Measurements from ENCODE around the gene ELMO1.

Gene ELMO1

DNA sequence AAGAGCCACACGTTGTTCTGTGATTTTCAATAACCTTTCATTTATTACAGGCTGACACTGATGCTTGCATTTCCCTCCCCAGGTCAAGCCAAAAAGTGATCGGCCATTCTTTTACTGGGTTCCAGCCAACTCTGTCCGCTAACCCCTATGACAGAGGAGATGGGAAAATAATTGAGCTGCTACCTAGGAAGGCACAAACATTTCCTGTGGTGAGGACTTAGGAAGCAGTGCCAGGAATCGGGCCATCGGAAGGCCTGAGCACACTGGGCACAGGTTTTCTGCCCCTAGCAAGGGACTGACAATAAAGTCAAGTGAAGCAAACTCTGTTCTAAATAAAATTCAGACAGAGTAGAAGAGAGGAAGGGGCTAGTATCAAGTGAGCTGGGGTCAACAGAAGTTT, 411.4 kb downstream of the ELMO1 start:
- no peak for DNase-seq

DNA sequence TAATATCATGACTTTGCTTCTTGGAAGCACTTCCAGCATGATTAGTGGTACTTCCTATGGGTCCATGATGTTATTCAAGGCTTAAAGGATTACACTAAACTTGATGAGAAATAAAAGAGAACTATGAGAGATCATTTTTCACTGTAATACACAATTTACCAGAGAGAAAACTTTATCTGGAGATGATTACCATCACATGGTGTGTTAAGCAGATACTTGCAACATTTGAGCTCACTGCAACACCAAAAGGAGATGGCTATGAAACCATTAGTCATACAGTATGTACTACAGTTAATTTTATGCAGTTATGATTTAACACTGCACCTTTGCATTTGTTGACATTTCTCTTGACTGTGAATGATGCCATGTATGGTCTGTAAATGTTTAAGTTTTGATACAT, 413.0 kb downstream of the ELMO1 start:
- DNase-seq, result no peak

GRCh38 chr7:37033141-37033540, 415.5 kb downstream of the ELMO1 start:
- no peak for DNase-seq

- no peak for DNase-seq
Measured at GRCh38 chr7:37032258-37032601, 416.4 kb downstream of the ELMO1 start.

- no peak for DNase-seq
Measured at GRCh38 chr7:37031571-37032257, 416.9 kb downstream of the ELMO1 start.

DNA sequence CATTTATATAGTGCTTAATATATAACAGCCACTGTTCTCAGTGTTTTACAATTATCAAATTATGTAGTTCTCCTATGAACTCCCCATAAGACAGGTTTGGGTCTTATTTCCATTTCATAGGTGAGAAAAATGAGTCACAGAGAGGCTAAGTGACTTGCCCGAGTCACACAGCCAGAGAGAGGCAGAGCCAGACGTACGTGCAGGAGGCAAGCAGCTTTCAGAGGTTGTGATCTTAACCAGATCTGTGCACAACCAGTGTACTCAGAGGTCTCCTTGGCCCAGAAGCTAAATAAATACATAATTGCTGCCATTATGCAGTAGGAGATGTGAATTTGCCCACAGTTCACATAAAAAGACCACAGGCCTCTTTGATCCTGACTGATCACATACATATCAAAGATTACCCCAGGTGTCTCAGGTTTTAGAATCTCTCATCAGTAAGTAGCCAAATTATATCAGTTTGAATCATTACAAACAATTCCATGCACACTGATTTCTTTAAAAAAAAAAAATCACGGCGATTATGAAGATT, 419.7 kb downstream of the ELMO1 start:
- no peak for DNase-seq

DNA sequence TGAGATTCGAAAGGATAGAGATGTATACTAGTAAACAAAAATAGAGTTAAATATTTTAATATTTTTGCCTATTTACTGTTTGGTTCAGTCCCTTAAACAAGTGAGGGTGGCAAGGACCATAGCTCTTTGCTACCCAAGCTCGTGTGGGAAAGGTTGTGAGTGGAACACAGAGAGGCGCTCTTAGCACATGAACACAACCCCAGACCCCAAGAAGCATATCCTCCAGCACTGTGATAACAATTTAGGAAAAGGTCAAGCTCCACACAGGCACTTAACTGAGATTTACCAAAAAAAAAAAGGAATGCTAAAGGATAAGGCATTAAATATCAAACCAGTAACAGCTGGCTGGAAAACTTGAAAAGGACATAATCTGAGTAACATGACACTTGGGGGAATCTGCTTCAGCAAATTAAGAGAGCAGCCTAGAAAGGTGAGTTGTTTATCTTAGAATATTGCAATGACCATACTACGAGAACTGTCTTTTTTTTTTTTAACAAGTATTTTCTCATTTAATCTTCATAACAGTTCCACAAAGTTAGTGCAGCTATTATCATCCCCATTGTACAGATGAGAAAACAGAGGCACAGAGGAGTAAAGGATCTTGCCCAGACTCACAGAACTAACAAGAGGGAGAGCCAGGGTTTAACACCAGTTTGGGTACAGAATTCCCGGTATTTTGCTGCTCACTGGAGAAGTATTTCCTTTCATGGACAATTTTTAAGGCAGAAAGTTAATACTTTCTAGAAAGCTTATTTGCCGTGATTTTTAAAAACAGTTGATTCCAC, 420.9 kb downstream of the ELMO1 start:
- DNase-seq, result no peak

GRCh38 chr7:37027104-37027503, 421.6 kb downstream of the ELMO1 start:
- no peak for DNase-seq

DNA sequence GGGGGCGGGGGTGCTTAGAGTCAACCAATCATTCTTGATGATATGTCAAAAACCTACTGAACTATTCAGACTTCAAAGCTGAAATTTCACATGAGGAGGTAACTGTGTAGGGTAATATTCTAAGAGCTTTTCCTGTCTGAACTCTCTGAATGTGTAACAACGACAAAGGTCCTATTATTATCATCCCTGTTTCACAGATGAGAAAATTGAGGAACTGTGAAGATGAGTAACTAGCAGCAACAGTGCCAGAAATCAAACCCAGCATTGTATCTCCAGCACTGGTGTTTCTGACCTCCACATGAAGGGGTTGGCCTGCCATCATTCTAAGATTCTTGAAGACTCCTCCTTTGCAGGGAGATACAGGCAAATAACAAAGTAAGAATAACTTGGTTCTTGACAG, 429.7 kb downstream of the ELMO1 start:
- no peak for DNase-seq

DNA sequence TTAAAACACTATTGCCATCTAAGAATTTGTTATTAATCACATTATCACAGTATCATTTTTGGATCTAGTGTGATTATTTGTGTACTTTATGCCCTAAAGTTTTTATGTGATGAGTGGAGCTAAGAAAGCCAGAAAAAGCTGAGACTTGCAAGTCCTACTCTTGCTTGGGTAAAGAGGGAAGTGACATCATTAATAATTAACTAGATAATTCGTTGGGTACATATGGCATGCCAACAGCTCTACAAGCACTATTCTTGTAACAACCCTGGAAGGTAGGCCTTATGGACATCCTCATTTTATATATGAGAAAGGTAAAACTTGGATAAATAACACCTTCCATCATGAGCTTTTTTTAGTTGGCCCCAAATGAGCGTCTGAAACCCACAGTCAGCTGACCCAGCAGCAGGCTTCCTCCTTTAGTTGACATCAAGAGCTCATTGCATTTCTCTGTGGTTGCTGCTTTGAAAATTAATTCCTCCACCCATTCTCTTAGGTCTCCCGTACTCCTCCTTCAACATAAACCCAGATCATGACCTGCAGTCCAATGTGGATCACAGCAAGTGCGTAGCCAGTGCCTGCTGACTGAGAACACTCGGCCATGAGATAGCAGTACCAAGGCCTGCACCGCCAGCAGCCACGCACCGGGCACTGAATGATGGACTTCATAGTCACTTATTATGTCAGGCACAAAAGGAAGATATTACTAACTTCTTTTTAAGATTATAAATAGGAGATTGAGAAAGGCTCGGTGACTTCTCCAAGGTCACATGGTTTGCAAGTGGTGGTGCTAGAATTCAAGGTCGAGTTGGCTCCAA, 432.4 kb downstream of the ELMO1 start:
- DNase-seq, result no peak

GRCh38 chr7:37015353-37016034, 433.2 kb downstream of the ELMO1 start:
- DNase-seq, result no peak

GRCh38 chr7:37013771-37014170, 434.9 kb downstream of the ELMO1 start:
- no peak for DNase-seq

GRCh38 chr7:37011151-37011890, 437.3 kb downstream of the ELMO1 start:
- DNase-seq, result no peak

GRCh38 chr7:37009125-37009675, 439.5 kb downstream of the ELMO1 start:
- no peak for DNase-seq

- no peak for DNase-seq
Measured at GRCh38 chr7:37007691-37008090, 441.0 kb downstream of the ELMO1 start.

- no peak for DNase-seq
Measured at GRCh38 chr7:37007268-37007667, 441.4 kb downstream of the ELMO1 start.

DNA sequence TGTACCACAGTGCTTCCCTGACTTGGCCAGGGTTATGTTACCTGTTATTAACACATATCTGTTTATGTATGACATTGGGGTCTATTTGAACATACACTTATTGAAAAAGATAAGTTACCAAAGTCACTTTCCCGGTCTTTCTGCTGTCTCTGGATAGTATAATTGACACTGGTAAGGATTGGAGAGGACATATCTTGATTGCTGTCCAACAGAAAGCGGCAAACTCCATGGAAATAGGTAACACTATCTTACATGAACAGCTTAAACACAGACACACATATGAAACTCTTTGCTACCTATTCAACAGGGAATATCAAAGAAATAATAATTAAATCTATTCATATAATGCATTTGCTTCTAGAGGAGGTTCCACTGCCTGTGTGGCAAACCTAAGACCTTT, 441.9 kb downstream of the ELMO1 start:
- no peak for DNase-seq

- no peak for DNase-seq
Measured at GRCh38 chr7:37000511-37000910, 448.2 kb downstream of the ELMO1 start.

DNA sequence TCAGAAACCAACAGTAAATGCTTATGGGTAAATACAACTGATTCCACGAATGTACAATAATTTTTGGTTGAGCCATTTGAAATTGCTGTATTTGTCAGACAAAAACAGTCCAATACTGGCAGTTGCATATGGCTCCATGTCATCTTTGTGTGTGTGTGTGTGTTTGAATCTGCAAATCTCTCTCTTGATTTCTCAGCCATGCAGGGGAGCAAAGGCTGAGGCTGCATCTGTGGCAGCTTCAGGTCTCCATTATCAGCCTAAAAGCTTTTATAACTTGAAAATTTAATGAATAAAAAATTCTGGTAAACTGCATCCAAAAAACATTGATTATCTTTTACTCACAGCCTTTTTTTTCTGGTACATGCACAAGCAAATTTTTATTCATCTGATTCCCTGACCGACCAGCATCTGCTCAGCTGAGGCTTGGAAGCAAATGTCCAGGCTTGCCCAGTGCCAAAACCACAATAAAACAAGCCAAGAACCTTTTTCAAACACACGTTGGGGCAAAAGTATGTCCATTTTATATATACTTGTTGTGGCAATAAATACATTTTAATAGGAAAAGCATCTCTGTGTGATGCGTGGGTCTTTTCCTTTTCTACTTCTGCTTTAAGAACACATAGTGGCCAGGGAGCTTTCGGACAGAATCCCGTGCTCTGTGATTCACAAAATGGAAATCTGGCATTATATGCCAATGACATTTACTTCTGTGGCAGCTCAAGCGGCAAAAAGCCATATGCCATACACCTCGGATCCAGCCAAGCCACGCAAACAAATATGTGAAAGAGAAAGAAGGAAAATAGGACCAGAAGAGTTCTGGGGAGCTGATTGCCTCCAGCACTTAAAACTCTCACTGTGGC, 448.8 kb downstream of the ELMO1 start:
- DNase-seq, result no peak

- DNase-seq, result no peak
Measured at GRCh38 chr7:36995776-36996175, 452.9 kb downstream of the ELMO1 start.

All from NCI-H2029 treated with DMSO at 0.1 percent for 48 hours (cell line).